Right atrium auricular region (tissue), 2 donors: ENCODE measurements around the gene RASGRF2. TPM values are rescaled to one million over a fixed set of nuclear protein-coding genes. Genes with fewer than 3 reads are reported as not detected.
"Not testable (repeated sequence)": the region's sequence is repeated elsewhere in the genome, so short reads cannot be mapped to it uniquely, and the experiment has no call there.

ENCODE experiments used
- DNase-seq: peaks from one replicate; pipeline ENCODE4 v3.0.0-alpha.2; 2019; ENCODE audit warnings: low spot score
- H3K27ac ChIP-seq, 2 donors: fragments of 200-600 bp; sonication (generic); 1 replicate in 1 of 2; 2 replicates in 1 of 2; pipeline ENCODE4 v1.5.1; 2016 to 2019
- H3K27me3 ChIP-seq, 2 donors: fragments of 200-600 bp; sonication (generic); one replicate each; pipeline versions ENCODE4 v1.5.1 to v1.6.0; 2017 to 2019
- H3K36me3 ChIP-seq: fragments of 200-600 bp; sonication (generic); one replicate; pipeline ENCODE4 v1.5.1; 2016
- H3K4me1 ChIP-seq, 2 donors: fragments of 200-600 bp; sonication (generic); one replicate each; pipeline versions ENCODE4 v1.5.1 to v1.6.0; 2017 to 2019
- H3K4me3 ChIP-seq, 2 donors: fragments of 200-600 bp; sonication (generic); 1 replicate in 1 of 2; 2 replicates in 1 of 2; pipeline ENCODE4 v1.5.1; 2017 to 2019; ENCODE audit warnings: mild to moderate bottlenecking in 1 of 2, moderate library complexity in 1 of 2
- H3K9me3 ChIP-seq, 2 donors: fragments of 200-600 bp; sonication (generic); one replicate each; pipeline ENCODE4 v1.5.1; 2019
- total RNA-seq, 2 donors: library from RNA; depleted of rRNA; stranded (reverse); fragments of >200 nt; gene quantifications; one replicate each; pipeline ENCODE4 v1.1.0, GENCODE V29; 2016
- TF ChIP-seq, protein P1 (sequence below), 2 donors: fragments of 200-600 bp; sonication (generic); IDR thresholded peaks; one replicate each; pipeline ENCODE4 v1.5.1; 2019; ENCODE audit warnings: antibody characterized with exemption in 2 of 2

The RASGRF2 gene
- total RNA-seq, 2 donors from 2014 or later = 3.5 to 6.3 TPM

DNA sequence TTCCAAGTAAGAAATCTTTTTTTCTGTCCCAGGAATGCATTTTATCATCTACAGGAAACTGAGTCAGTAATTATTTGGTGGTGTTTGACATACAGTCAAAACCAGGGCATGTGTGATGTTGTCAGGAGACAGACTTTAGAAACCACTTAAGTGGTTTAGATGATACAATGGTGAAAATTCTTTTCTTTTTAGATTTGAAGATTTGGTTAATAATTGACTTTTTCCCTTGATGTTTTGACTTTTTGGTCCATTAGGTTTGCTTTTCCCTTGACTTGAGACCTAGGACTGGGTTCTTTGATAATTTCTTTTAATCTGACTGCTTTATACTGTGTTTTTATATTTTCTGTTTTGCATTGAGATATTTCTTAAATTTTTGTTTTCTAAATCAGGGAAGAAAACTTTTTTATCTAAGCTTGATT, 85.2 kb downstream of the RASGRF2 start:
- Histone ChIP-seq H3K36me3 (no peaks in the 10 kb centered on the region), H3K9me3 (no peaks in the 10 kb centered on the region), H3K4me1 (no peaks in the 10 kb centered on the region), H3K27me3 (no peaks in the 10 kb centered on the region), H3K27ac (no peak overlapping the region), H3K4me3 (no peak overlapping the region)
- TF ChIP-seq, protein P1, sequence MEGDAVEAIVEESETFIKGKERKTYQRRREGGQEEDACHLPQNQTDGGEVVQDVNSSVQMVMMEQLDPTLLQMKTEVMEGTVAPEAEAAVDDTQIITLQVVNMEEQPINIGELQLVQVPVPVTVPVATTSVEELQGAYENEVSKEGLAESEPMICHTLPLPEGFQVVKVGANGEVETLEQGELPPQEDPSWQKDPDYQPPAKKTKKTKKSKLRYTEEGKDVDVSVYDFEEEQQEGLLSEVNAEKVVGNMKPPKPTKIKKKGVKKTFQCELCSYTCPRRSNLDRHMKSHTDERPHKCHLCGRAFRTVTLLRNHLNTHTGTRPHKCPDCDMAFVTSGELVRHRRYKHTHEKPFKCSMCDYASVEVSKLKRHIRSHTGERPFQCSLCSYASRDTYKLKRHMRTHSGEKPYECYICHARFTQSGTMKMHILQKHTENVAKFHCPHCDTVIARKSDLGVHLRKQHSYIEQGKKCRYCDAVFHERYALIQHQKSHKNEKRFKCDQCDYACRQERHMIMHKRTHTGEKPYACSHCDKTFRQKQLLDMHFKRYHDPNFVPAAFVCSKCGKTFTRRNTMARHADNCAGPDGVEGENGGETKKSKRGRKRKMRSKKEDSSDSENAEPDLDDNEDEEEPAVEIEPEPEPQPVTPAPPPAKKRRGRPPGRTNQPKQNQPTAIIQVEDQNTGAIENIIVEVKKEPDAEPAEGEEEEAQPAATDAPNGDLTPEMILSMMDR (IDR thresholded peaks at IDR 0.05) = no peak
- DNase-seq = no peak

DNA sequence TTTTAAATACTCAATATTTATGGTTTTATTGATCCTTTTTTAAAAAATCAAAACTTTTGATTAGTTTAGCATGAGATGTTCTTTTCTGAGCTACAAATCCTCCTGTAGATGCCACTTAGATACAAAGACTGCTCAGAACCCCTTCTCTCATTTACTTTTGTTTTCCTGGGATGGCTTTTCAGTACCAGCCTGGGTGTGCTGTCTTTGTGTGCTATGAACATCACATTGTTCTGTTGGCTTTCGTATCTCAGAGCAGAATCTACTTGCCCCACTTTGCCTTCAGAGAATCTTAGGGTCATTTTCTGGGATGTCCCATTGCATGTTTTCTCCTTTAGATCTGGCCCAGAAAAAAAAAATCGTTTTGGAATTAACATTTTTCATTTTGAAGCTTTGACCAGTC, 85.9 kb downstream of the RASGRF2 start:
- Histone ChIP-seq H3K36me3 (no peaks in the 10 kb centered on the region), H3K9me3 (no peaks in the 10 kb centered on the region), H3K27ac (no peak overlapping the region), H3K27me3 (no peaks in the 10 kb centered on the region), H3K4me3 (no peak overlapping the region), H3K4me1 (no peaks in the 10 kb centered on the region)
- TF ChIP-seq, protein P1 (IDR thresholded peaks at IDR 0.05) = no peak
- DNase-seq = no peak

DNA sequence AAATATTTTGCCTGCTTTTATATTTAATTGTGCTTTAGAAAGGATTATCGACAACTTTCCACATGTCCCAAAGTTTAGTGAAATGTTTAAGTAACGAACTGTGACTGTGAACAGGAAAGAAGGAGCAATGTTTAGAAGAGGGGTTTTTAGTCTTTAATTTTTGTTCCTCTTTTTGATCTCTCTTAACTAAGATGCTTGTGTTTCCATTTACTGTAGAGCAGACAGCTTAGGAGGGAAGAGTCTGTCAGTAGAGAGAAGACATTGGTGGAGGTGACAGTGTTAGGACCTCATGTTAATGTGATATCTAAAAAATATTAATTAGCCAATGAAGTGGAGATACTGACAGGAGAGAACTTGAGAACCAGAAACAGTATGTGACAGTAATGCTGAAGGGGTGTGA, 92.2 kb downstream of the RASGRF2 start:
- H3K27ac ChIP-seq = no peak overlapping the region
- H3K9me3 ChIP-seq = no peaks in the 10 kb centered on the region
- no peak overlapping the region for H3K4me3 ChIP-seq
- TF ChIP-seq, protein P1 (IDR thresholded peaks at IDR 0.05) = no peak
- H3K4me1 ChIP-seq = no peaks in the 10 kb centered on the region
- no peaks in the 10 kb centered on the region for H3K36me3 ChIP-seq
- no peaks in the 10 kb centered on the region for H3K27me3 ChIP-seq
- no peak for DNase-seq

DNA sequence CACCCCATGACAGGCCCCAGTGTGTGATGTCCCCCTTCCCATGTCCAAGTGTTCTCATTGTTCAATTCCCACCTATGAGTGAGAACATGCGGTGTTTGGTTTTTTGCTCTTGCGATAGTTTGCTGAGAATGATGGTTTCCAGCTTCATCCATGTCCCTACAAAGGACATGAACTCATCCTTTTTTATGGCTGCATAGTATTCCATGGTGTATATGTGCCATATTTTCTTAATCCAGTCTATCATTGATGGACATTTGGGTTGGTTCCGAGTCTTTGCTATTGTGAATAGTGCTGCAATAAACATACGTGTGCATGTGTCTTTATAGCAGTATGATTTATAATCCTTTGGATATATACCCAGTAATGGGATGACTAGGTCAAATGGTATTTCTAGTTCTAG, 93.1 kb downstream of the RASGRF2 start:
- not testable (repeated sequence) for H3K36me3 ChIP-seq, H3K4me1 ChIP-seq, H3K27me3 ChIP-seq, DNase-seq, H3K4me3 ChIP-seq, H3K27ac ChIP-seq, H3K9me3 ChIP-seq

DNA sequence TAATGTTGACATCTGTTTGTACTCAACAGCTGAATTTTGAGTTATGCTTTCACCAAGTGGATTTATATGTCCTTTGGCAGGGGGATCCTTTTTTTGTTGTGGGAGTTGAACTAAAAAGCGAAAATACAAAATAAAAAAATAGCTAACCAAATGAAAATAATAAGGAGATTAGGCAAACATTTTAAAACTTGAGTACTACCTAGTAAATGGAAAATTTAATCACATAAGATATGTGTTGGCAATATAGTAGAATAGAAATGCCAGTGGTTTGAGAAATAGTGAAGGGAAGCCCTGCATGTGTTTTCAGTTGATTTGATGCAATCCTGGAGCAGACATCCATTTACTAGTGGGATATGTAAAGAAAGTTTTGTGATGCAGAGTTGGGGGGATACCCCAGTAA, 98.0 kb downstream of the RASGRF2 start:
- Histone ChIP-seq H3K4me3 (no peak overlapping the region), H3K36me3 (no peaks in the 10 kb centered on the region), H3K9me3 (no peaks in the 10 kb centered on the region), H3K27ac (no peak overlapping the region), H3K27me3 (no peaks in the 10 kb centered on the region), H3K4me1 (no peaks in the 10 kb centered on the region)
- TF ChIP-seq, protein P1 (IDR thresholded peaks at IDR 0.05) = no peak
- no peak for DNase-seq

DNA sequence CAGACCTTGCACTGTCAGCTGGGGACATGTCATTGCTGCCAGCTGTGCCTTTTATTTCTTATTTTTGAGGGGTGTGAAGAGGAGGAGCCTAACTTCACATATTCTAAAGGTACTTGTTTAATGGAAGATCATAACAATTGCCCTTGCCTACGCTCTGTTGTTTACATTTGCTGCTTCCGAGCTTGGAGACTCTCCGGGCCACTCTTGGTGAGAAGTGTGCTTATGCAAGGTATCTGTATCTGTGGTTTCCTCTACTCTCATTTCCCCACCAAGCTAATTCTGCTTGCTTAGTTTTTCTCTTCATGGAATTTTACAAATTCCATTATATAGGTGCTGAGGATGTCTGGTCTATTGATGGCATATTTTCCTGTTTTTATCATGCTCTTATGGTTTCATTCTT, 105.3 kb downstream of the RASGRF2 start:
- H3K36me3 ChIP-seq = no peaks in the 10 kb centered on the region
- H3K9me3 ChIP-seq = peaks cover 0 to 7% of the 10 kb centered on the region in 2 donors
- no peak for DNase-seq
- TF ChIP-seq, protein P1 (IDR thresholded peaks at IDR 0.05) = no peak
- H3K4me1 ChIP-seq = no peaks in the 10 kb centered on the region
- H3K27ac ChIP-seq = peak overlapping the region; percentile 13 to 24
- no peaks in the 10 kb centered on the region for H3K27me3 ChIP-seq
- no peak overlapping the region for H3K4me3 ChIP-seq
